Heart left ventricle (tissue), 13 donors: Measurements from ENCODE around the gene PPIG.

Source experiments
- CTCF ChIP-seq, 12 donors: fragments of 200-600 bp; sonication (generic) in 4 of 12; IDR thresholded peaks; one replicate each; pipeline versions ENCODE4 v1.5.0 to v1.8.0; 2018 to 2022; ENCODE audit warnings: antibody characterized with exemption in 12 of 12, mild to moderate bottlenecking in 5 of 12
- POLR2A ChIP-seq, 2 donors: fragments of 450-650 bp; IDR thresholded peaks; one replicate each; pipeline ENCODE4 v1.6.1; 2017; ENCODE audit warnings: antibody characterized with exemption in 2 of 2, mild to moderate bottlenecking in 2 of 2, moderate library complexity in 2 of 2
- donor health status: ischemic (EF 13 %, LVEDD 7.1; RV severe dilation, severe dysfunction).
- donor health status: DM: no; HTN: yes; CAD: no.
- donor health status: DM: no; HTN: no; CAD: no.
- donor health status: ischemic (EF 25% LVEDD 6.9; RV normal size, moderate dysfunction).
- donor health status: ischemic (EF 25% LVEDD 5.7; RV mildly dilated, moderate dysfunction).
- donor health status: ischemic (EF 35%, LVEDD 5.7; RV mildly dilated, moderate dysfunction).
- donor health status: nonischemic (EF 11% LVEDD 7.7; RV severe dilation, severe dysfunction).
- donor health status: DM: yes; HTN: yes; CAD: no.
- donor health status: PGD.
- donor health status: ischemic (EF 29% LVEDD 5.4; RV normal size, mild dysfunction).
- donor health status: nonischemic (EF 23%, LVEDD 6.1; RV moderate dilation, normal function).

DNA sequence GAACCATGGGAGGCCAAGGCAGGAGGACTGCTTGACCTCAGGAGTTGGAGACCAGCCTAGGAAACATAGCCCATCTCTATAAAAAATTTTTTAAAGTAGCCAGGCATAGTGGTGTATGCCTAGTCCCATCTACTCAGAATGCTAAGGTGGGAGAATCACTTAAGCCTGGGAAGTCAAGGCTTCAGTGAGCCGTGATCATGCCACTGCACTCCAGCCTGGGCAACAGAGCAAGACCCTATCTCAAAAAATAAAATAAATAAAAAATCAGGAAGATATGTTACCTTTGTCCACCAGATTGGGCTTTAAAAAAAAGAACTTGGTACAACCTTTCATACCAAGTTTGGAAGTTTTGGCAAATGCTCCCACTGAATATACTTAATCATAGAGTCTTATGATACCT lies 74.7 kb downstream of the PPIG start:
- TF ChIP-seq CTCF (IDR thresholded peaks at IDR 0.05), result no peak
- TF ChIP-seq POLR2A (IDR thresholded peaks at IDR 0.05), result no peak
